MM.1S (cell line): ENCODE measurements around the gene GFRA1.

Experiments used
- DNase-seq: peaks from one replicate; pipeline ENCODE4 v3.0.0-alpha.2; 2015
- H2AFZ ChIP-seq: fragments of 300-600 bp; sonication (generic); 2 replicates; pipeline ENCODE4 v1.6.0; 2016; ENCODE audit warnings: antibody characterized with exemption, low read length
- H3F3A ChIP-seq: fragments of 300-600 bp; sonication (generic); 2 replicates; pipeline ENCODE4 v1.6.1; 2016; ENCODE audit warnings: mild to moderate bottlenecking, antibody characterized with exemption, low read length, moderate library complexity, mixed read lengths; ENCODE audit not compliant: insufficient read depth
- H3K27ac ChIP-seq: fragments of 300-600 bp; sonication (generic); 2 replicates; pipeline ENCODE4 v1.5.1; 2016; ENCODE audit warnings: mild to moderate bottlenecking, low read length
- H3K27me3 ChIP-seq: fragments of 300-600 bp; sonication (generic); replicated peaks from 2 replicates; pipeline ENCODE4 v1.6.0; 2016; ENCODE audit warnings: low read length; ENCODE audit not compliant: insufficient read depth
- H3K36me3 ChIP-seq: fragments of 300-600 bp; sonication (generic); replicated peaks from 2 replicates; pipeline ENCODE4 v1.6.1; 2016; ENCODE audit warnings: mild to moderate bottlenecking, low read length, mixed read lengths; ENCODE audit not compliant: insufficient read depth
- H3K4me1 ChIP-seq: fragments of 300-600 bp; sonication (generic); 2 replicates; pipeline ENCODE4 v1.6.1; 2016; ENCODE audit warnings: low read length, mixed read lengths
- H3K4me2 ChIP-seq: fragments of 300-600 bp; sonication (generic); 2 replicates; pipeline ENCODE4 v1.6.0; 2016; ENCODE audit warnings: low read depth, low read length
- H3K4me3 ChIP-seq: fragments of 300-600 bp; sonication (generic); 2 replicates; pipeline ENCODE4 v1.5.1; 2016; ENCODE audit warnings: low read length, mixed read lengths
- H3K79me2 ChIP-seq: fragments of 300-600 bp; sonication (generic); 2 replicates; pipeline ENCODE4 v1.6.1; 2016; ENCODE audit warnings: mixed run types, low read length, mixed read lengths
- H3K9ac ChIP-seq: fragments of 300-600 bp; sonication (generic); 2 replicates; pipeline ENCODE4 v1.6.1; 2016; ENCODE audit warnings: low read length, mixed read lengths
- H3K9me2 ChIP-seq: fragments of 300-600 bp; sonication (generic); replicated peaks from 2 replicates; pipeline ENCODE4 v1.6.1; 2016; ENCODE audit warnings: mild to moderate bottlenecking, low read length, mixed read lengths; ENCODE audit not compliant: insufficient read depth
- H3K9me3 ChIP-seq: fragments of 300-600 bp; sonication (generic); replicated peaks from 2 replicates; pipeline ENCODE4 v1.6.1; 2016; ENCODE audit warnings: mild to moderate bottlenecking, low read length, mixed read lengths; ENCODE audit not compliant: insufficient read depth
- H4K20me1 ChIP-seq: fragments of 300-600 bp; sonication (generic); 2 replicates; pipeline ENCODE4 v1.6.1; 2016; ENCODE audit warnings: mild to moderate bottlenecking, low read length, moderate library complexity, mixed read lengths; ENCODE audit not compliant: insufficient read depth
- EZH2 ChIP-seq: fragments of 300-600 bp; sonication (generic); optimal IDR thresholded peaks from 2 replicates; pipeline ENCODE3; 2017; ENCODE audit warnings: low read depth, mild to moderate bottlenecking, antibody characterized with exemption, low read length, mixed read lengths
- EZH2phosphoT487 ChIP-seq: fragments of 300-600 bp; sonication (generic); IDR thresholded peaks from 2 replicates; pipeline ENCODE4 v1.6.1; 2018; ENCODE audit warnings: antibody characterized with exemption, low read length
- TF ChIP-seq, protein P1 (sequence below): fragments of 300-600 bp; sonication (generic); IDR thresholded peaks from 2 replicates; pipeline ENCODE4 v1.5.1; 2016; ENCODE audit warnings: antibody characterized with exemption, low read length, mixed read lengths

GFRA1 gene

DNA sequence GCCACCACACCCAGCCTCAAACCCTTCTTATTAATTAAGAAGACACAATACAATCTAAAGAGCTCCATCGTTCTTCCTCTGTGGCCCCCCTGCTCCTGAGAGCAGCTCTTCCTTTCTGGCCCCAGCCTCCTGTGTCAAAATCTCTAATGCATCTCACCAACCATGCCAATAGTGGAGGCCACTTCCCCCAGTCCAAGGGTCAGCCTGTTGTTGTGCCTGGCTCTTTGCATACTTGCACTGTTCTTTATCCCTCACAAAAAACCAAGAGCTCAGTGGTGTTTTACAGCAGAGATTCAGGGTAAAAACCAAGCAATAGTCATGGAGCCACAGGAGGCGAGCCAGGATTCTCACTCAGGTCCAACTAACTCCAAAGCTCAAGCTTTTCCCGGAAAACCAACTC, 190.2 kb downstream of the GFRA1 start:
- H3K4me3 ChIP-seq = no peak overlapping the region
- no peaks in the 10 kb centered on the region for H3F3A ChIP-seq
- H3K9ac ChIP-seq = no peak overlapping the region
- no peaks in the 10 kb centered on the region for H3K36me3 ChIP-seq
- no peaks in the 10 kb centered on the region for H4K20me1 ChIP-seq
- no peaks in the 10 kb centered on the region for H3K9me2 ChIP-seq
- no peak for TF ChIP-seq EZH2
- TF ChIP-seq EZH2phosphoT487 = no peak
- TF ChIP-seq, protein P1, sequence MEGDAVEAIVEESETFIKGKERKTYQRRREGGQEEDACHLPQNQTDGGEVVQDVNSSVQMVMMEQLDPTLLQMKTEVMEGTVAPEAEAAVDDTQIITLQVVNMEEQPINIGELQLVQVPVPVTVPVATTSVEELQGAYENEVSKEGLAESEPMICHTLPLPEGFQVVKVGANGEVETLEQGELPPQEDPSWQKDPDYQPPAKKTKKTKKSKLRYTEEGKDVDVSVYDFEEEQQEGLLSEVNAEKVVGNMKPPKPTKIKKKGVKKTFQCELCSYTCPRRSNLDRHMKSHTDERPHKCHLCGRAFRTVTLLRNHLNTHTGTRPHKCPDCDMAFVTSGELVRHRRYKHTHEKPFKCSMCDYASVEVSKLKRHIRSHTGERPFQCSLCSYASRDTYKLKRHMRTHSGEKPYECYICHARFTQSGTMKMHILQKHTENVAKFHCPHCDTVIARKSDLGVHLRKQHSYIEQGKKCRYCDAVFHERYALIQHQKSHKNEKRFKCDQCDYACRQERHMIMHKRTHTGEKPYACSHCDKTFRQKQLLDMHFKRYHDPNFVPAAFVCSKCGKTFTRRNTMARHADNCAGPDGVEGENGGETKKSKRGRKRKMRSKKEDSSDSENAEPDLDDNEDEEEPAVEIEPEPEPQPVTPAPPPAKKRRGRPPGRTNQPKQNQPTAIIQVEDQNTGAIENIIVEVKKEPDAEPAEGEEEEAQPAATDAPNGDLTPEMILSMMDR = no peak
- no peaks in the 10 kb centered on the region for H3K4me1 ChIP-seq
- no peak overlapping the region for H3K27ac ChIP-seq
- H3K9me3 ChIP-seq = no peaks in the 10 kb centered on the region
- H2AFZ ChIP-seq = no peak overlapping the region
- H3K4me2 ChIP-seq = no peak overlapping the region
- H3K27me3 ChIP-seq = no peaks in the 10 kb centered on the region
- DNase-seq = no peak
- H3K79me2 ChIP-seq = no peaks in the 10 kb centered on the region

DNA sequence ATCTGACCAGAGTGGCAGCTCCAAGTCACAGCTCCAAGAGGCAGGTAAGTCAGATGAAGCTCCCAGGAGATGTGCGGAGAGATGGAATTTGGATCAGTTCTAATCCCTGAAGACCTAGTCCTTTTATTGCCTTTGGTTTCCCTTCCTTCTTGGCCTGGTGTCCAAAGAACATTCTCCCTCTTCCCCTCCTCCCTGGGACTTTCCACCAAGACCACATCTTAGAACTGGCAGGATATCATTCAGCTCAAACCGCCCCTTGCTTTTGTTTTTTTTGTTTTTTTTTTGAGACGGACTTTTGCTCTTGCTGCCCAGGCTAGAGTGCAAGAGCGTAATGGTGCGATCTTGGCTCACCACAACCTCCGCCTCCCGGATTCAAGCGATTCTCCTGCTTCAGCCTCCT, 190.8 kb downstream of the GFRA1 start:
- DNase-seq = no peak
- no peak overlapping the region for H3K4me2 ChIP-seq
- no peaks in the 10 kb centered on the region for H4K20me1 ChIP-seq
- no peaks in the 10 kb centered on the region for H3F3A ChIP-seq
- no peak overlapping the region for H3K9ac ChIP-seq
- no peak overlapping the region for H3K27ac ChIP-seq
- H3K9me2 ChIP-seq = no peaks in the 10 kb centered on the region
- TF ChIP-seq EZH2phosphoT487 (no peak), EZH2 (no peak)
- TF ChIP-seq, protein P1 = no peak
- H3K79me2 ChIP-seq = no peaks in the 10 kb centered on the region
- H3K4me3 ChIP-seq = no peak overlapping the region
- H3K4me1 ChIP-seq = no peaks in the 10 kb centered on the region
- H2AFZ ChIP-seq = no peak overlapping the region
- H3K27me3 ChIP-seq = no peaks in the 10 kb centered on the region
- no peaks in the 10 kb centered on the region for H3K9me3 ChIP-seq
- H3K36me3 ChIP-seq = no peaks in the 10 kb centered on the region

DNA sequence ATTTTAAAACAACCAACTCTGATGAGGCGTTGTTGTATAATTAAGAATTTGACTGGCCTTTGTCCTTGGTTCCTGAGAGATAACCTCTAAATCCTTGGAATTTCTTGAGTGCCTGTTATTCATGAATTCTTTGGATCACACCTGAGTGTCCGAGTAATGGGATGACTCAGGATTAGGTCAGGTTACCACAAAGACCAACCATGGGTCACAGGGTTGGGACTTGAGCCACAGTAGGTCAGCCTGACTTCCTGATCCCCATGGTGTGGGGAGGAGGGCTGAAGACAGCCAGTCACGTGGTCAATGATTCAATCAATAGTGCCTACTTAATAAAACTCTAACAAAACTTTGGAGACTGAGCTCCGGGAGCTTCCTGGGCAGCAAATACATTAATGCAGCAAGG, 192.5 kb downstream of the GFRA1 start:
- H3K27me3 ChIP-seq = no peaks in the 10 kb centered on the region
- TF ChIP-seq, protein P1 = no peak
- TF ChIP-seq EZH2 (no peak), EZH2phosphoT487 (no peak)
- H3K4me1 ChIP-seq = no peaks in the 10 kb centered on the region
- no peak overlapping the region for H3K27ac ChIP-seq
- no peak overlapping the region for H3K4me2 ChIP-seq
- no peak for DNase-seq
- no peaks in the 10 kb centered on the region for H3K9me3 ChIP-seq
- no peaks in the 10 kb centered on the region for H3F3A ChIP-seq
- no peaks in the 10 kb centered on the region for H3K79me2 ChIP-seq
- H3K9me2 ChIP-seq = no peaks in the 10 kb centered on the region
- no peaks in the 10 kb centered on the region for H4K20me1 ChIP-seq
- no peaks in the 10 kb centered on the region for H3K36me3 ChIP-seq
- H3K9ac ChIP-seq = no peak overlapping the region
- H2AFZ ChIP-seq = no peak overlapping the region
- no peak overlapping the region for H3K4me3 ChIP-seq
